Left ventricle myocardium inferior (tissue), 1 donor: ENCODE results near the gene ANO2. TPM values are rescaled to one million over a fixed set of nuclear protein-coding genes. Genes with fewer than 3 reads are reported as not detected.
A peak's percentile ranks its signal among the peaks of the same experiment; 100 is the strongest.

Experiments
- DNase-seq: peaks from one replicate; pipeline ENCODE4 v3.0.0-alpha.2; 2020
- H3K27ac ChIP-seq: fragments of 200-600 bp; replicated peaks from 2 replicates; pipeline ENCODE4 v1.8.0; 2021
- H3K27me3 ChIP-seq: fragments of 200-600 bp; 2 replicates; pipeline ENCODE4 v1.8.0; 2021; ENCODE audit warnings: low read depth
- H3K36me3 ChIP-seq: fragments of 200-600 bp; 2 replicates; pipeline ENCODE4 v1.8.0; 2021
- H3K4me1 ChIP-seq: fragments of 200-600 bp; 2 replicates; pipeline ENCODE4 v1.8.0; 2021
- H3K4me3 ChIP-seq: fragments of 200-600 bp; 2 replicates; pipeline ENCODE4 v1.8.0; 2021; ENCODE audit warnings: mild to moderate bottlenecking, moderate library complexity
- H3K9me3 ChIP-seq: fragments of 200-600 bp; replicated peaks from 2 replicates; pipeline ENCODE4 v1.8.0; 2021
- intact Hi-C: fragments of 100-400 bp; cut with micrococcal nuclease; formaldehyde crosslinking; loops from one replicate; pipeline ENCODE4 v1.11.0; 2022
- total RNA-seq: library from RNA; stranded (reverse); fragmentation: NEBNext Ultra II Directional; extraction: Animal tissue kit (Norgen Biotek cat#: 25700); gene quantifications from one replicate; pipeline ENCODE4 v1.2.1, GENCODE V29; 2021
- TF ChIP-seq, protein P1 (sequence below): fragments of 200-600 bp; IDR thresholded peaks from 2 replicates; pipeline ENCODE4 v1.8.0; 2021; ENCODE audit warnings: antibody characterized with exemption, mild to moderate bottlenecking, borderline replicate concordance
- donor health status: DM: no; HTN: yes; CAD: no; lungs with severe emphysema.

The ANO2 gene
- total RNA-seq, 1 donor from 2014 or later, result 13.0 TPM

DNA sequence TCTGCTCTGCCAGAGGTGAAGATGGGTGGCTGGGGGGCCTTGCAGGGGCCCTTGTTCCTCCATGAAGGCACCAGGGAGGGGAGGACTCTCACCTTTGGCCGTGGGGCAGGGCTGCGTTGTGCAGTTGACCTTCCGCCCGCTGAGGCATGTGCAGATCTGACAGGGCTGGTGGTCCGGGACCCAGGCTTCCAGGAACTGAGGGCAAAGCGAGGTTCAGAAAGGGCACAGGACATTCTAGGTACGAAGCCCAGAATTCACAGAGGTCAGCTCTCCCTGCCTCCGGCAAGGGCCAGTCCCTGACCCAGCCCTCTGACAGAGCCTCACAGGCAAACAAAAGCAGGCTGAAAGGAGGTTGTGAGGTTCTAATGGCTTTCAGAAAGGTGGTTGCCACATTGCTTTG lies 40.4 kb upstream of the ANO2 start:
- TF ChIP-seq, protein P1, sequence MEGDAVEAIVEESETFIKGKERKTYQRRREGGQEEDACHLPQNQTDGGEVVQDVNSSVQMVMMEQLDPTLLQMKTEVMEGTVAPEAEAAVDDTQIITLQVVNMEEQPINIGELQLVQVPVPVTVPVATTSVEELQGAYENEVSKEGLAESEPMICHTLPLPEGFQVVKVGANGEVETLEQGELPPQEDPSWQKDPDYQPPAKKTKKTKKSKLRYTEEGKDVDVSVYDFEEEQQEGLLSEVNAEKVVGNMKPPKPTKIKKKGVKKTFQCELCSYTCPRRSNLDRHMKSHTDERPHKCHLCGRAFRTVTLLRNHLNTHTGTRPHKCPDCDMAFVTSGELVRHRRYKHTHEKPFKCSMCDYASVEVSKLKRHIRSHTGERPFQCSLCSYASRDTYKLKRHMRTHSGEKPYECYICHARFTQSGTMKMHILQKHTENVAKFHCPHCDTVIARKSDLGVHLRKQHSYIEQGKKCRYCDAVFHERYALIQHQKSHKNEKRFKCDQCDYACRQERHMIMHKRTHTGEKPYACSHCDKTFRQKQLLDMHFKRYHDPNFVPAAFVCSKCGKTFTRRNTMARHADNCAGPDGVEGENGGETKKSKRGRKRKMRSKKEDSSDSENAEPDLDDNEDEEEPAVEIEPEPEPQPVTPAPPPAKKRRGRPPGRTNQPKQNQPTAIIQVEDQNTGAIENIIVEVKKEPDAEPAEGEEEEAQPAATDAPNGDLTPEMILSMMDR, result no peak
- H3K4me3 ChIP-seq, result no peak overlapping the region
- intact Hi-C loops, result no loop called here

DNA sequence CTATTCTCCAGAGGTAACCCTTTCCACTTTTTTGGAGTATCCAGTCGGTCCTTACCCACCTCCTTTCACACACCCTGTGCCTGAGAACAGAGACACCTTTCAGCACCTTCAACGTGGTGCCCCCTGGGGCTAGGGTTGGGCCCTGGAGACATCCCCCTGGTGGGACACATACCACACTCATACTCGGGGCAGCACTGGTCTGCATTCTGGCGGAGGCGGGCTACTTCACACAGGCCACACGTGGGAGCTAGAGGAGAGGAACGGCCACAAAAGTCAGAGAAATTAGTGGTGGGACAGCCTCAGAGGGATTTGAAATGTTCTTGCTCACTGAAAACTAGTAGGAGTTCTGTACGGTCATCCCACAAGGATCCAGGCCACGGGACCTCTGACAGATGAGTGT lies 39.8 kb upstream of the ANO2 start:
- no peak overlapping the region for H3K4me3 ChIP-seq
- no peaks in the 10 kb centered on the region for H3K9me3 ChIP-seq
- peaks cover 29% of the 10 kb centered on the region for H3K36me3 ChIP-seq
- no peak for DNase-seq
- TF ChIP-seq, protein P1, result no peak
- H3K27me3 ChIP-seq, result no peaks in the 10 kb centered on the region
- peaks cover 6% of the 10 kb centered on the region for H3K4me1 ChIP-seq
- intact Hi-C loops, result no loop called here
- no peak overlapping the region for H3K27ac ChIP-seq

More for the DNA sequence above, 40.4 kb upstream of the ANO2 start:
- Histone ChIP-seq H3K27me3 (no peaks in the 10 kb centered on the region), H3K9me3 (no peaks in the 10 kb centered on the region), H3K4me1 (peaks cover 6% of the 10 kb centered on the region), H3K36me3 (peaks cover 27% of the 10 kb centered on the region), H3K27ac (no peak overlapping the region)
- no peak for DNase-seq

DNA sequence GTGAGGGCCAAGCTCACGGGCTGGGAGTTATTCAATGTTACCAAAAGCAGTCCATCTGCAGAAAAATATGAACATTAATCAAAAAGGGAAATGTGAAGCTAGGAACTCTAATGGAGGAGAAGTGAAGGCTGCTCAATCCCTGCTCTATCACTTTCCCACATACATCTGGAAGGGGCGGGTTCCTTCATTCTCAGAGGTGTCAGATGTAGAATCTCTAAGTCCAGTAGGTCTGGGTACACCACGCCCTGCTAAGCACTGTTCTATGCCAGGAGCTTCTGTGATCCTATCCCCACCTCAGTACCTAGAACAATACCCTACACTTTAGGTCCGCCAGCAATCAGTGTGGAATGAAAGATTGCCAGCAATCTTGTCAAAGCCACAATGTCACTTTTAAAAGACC lies 37.0 kb upstream of the ANO2 start:
- Histone ChIP-seq H3K27ac (no peak overlapping the region), H3K36me3 (peaks cover 30% of the 10 kb centered on the region), H3K9me3 (no peaks in the 10 kb centered on the region), H3K27me3 (peaks cover 9% of the 10 kb centered on the region), H3K4me3 (no peak overlapping the region), H3K4me1 (peaks cover 6% of the 10 kb centered on the region)
- DNase-seq, result no peak
- TF ChIP-seq, protein P1, result no peak
- intact Hi-C loops, result no loop called here

DNA sequence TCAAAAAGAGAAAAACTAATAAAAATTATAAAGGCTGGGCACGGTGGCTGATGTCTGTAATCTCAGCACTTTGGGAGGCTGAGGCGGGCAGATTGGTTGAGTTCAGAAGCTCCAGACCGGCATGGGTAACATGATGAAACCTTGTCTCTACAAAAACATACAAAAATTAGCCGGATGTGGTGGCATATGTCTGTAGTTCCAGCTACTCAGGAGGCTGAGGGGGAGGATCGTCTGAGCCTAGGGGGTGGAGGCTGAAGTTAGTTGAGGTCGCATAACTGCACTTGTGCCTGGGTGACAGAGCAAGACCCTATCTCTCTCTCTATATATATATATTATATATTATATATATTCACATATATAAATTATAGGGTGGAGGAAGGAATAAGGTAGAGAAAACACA lies 32.5 kb upstream of the ANO2 start:
- peaks cover 45% of the 10 kb centered on the region for H3K36me3 ChIP-seq

DNA sequence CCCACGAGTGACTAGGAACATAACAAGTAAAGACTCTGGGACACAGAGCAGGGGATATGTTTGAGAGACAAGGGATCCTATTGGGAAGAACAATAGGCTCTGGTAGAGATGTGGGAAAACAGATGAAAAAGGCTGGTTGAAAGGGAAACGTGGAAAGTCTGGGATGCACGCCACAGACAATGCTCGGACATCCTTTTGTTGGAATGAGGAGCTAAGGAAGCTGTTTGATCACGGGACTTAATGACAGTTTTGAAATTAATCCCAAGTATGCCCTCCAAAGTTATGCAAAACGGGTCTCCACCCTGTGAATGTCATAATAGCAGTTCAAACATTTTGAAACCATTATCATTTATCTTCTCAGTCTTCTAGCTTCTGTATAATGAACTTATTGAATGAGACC lies 31.7 kb upstream of the ANO2 start:
- TF ChIP-seq, protein P1, result no peak
- peaks cover 47% of the 10 kb centered on the region for H3K36me3 ChIP-seq
- peak overlapping the region; percentile 7 for H3K27ac ChIP-seq
- peaks cover 45% of the 10 kb centered on the region for H3K4me1 ChIP-seq
- H3K4me3 ChIP-seq, result no peak overlapping the region
- intact Hi-C loops, result no loop called here
- no peak for DNase-seq
- no peaks in the 10 kb centered on the region for H3K9me3 ChIP-seq
- H3K27me3 ChIP-seq, result peaks cover 9% of the 10 kb centered on the region

More for the DNA sequence above, 32.5 kb upstream of the ANO2 start:
- Histone ChIP-seq H3K4me1 (peaks cover 45% of the 10 kb centered on the region), H3K27ac (no peak overlapping the region), H3K9me3 (no peaks in the 10 kb centered on the region), H3K27me3 (peaks cover 9% of the 10 kb centered on the region), H3K4me3 (no peak overlapping the region)
- TF ChIP-seq, protein P1, result no peak
- intact Hi-C loops, result no loop called here
- no peak for DNase-seq

DNA sequence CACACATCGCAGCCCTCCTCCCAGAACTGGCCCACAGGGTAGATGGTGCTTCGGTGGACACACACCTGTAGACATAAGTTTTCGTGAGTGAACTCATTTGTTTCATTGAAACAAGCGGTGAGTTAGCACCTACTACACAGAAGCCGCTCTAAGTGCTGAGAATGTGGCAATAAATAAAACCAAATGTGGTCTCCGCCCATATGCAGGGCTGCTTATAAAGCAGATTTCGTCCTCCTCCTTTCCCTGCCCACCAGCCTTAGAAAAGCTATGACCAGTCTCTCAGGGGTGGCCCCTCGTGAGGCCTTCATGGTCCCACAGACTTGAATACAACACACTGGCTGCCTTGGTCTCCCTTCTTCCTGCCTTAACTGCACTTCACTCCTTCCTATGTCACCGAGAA lies 31.1 kb upstream of the ANO2 start:
- intact Hi-C loops, result no loop called here
- peaks cover 47% of the 10 kb centered on the region for H3K36me3 ChIP-seq
- H3K27me3 ChIP-seq, result peaks cover 9% of the 10 kb centered on the region
- DNase-seq, result no peak
- TF ChIP-seq, protein P1, result no peak
- no peak overlapping the region for H3K4me3 ChIP-seq
- H3K9me3 ChIP-seq, result no peaks in the 10 kb centered on the region
- peaks cover 45% of the 10 kb centered on the region for H3K4me1 ChIP-seq
- H3K27ac ChIP-seq, result peak overlapping the region; percentile 7
